ENCODE data around the gene NUMA1.

NUMA1 gene

GRCh38 chr11:71962428-71963038 is 117.8 kb downstream of the NUMA1 start:
- TF ChIP-seq CTCF (conservative IDR thresholded peaks at IDR 0.05), result no peak

GRCh38 chr11:71955898-71956456 is 124.4 kb downstream of the NUMA1 start:
- no peak for TF ChIP-seq CTCF (conservative IDR thresholded peaks at IDR 0.05)

More at GRCh38 chr11:71962428-71963038, 117.8 kb downstream of the NUMA1 start:
- no peak overlapping the region for H3K27ac ChIP-seq

More at GRCh38 chr11:71955898-71956456, 124.4 kb downstream of the NUMA1 start:
- H3K27ac ChIP-seq, result no peak overlapping the region

Data from VCaP (cell line).